Endothelial cell (in vitro differentiated cells): ENCODE data around the gene SLC8A1. TPM values are rescaled to one million over a fixed set of nuclear protein-coding genes. Genes with fewer than 3 reads are reported as not detected.

Experiments
- DNase-seq: peaks from one replicate; pipeline ENCODE4 v3.0.0; 2021; ENCODE audit warnings: low spot score
- H3K27ac Mint-ChIP-seq: one replicate; pipeline ENCODE4 v1.8.0; 2021; ENCODE audit warnings: mixed read lengths, inconsistent platforms; ENCODE audit not compliant: unreplicated experiment
- H3K27me3 Mint-ChIP-seq: one replicate; pipeline ENCODE4 v1.8.0; 2021; ENCODE audit warnings: mild to moderate bottlenecking, moderate library complexity, mixed read lengths, inconsistent platforms; ENCODE audit not compliant: unreplicated experiment
- H3K36me3 Mint-ChIP-seq: one replicate; pipeline ENCODE4 v1.8.0; 2021; ENCODE audit warnings: mild to moderate bottlenecking, low read depth, mixed read lengths, inconsistent platforms; ENCODE audit not compliant: unreplicated experiment
- H3K4me1 Mint-ChIP-seq: one replicate; pipeline ENCODE4 v1.8.0; 2021; ENCODE audit warnings: mild to moderate bottlenecking, mixed read lengths, inconsistent platforms; ENCODE audit not compliant: unreplicated experiment
- H3K4me3 Mint-ChIP-seq: one replicate; pipeline ENCODE4 v1.8.0; 2021; ENCODE audit warnings: mild to moderate bottlenecking, mixed read lengths, inconsistent platforms; ENCODE audit not compliant: unreplicated experiment
- H3K9me3 Mint-ChIP-seq: one replicate; pipeline ENCODE4 v1.8.0; 2021; ENCODE audit warnings: mixed read lengths, inconsistent platforms; ENCODE audit not compliant: unreplicated experiment
- total RNA-seq: library from RNA; stranded (reverse); fragmentation: NEBNext Ultra II Directional; extraction: Animal tissue kit (Norgen Biotek cat#: 25700); gene quantifications from one replicate; pipeline ENCODE4 v1.2.1, GENCODE V29; 2021; ENCODE audit not compliant: unreplicated experiment
- TF ChIP-seq, protein P1 (sequence below): fragments of 200-600 bp; sonication (generic); IDR thresholded peaks from one replicate; pipeline ENCODE4 v1.5.0; 2021; ENCODE audit warnings: antibody characterized with exemption; ENCODE audit not compliant: unreplicated experiment

Gene SLC8A1
- total RNA-seq, 1 donor from 2014 or later, result 0.80 TPM

DNA sequence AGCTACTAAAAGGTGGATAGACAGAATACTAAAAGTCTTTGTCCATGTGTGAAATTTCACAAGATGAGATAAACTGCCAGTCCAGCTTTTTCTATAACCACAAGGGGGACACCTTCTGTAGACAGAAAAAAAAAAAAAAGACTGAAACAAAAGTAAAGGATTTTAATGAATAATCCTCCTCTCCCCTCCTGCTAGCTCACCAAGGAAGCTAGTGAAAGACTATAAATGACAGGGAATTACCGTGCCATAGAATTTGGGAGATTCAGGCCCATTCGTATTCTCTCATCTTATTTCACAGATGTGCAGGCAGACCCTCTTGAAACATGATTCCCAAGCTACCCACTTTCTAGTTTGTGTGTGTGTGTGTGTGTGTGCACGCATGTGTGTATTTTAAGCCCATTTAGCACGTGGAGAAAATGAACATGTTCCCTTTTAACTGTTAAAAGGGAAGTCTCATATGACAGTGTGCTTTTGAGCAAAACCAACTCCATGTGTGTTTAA is 36.3 kb upstream of the SLC8A1 start:
- DNase-seq, result no peak
- TF ChIP-seq, protein P1, sequence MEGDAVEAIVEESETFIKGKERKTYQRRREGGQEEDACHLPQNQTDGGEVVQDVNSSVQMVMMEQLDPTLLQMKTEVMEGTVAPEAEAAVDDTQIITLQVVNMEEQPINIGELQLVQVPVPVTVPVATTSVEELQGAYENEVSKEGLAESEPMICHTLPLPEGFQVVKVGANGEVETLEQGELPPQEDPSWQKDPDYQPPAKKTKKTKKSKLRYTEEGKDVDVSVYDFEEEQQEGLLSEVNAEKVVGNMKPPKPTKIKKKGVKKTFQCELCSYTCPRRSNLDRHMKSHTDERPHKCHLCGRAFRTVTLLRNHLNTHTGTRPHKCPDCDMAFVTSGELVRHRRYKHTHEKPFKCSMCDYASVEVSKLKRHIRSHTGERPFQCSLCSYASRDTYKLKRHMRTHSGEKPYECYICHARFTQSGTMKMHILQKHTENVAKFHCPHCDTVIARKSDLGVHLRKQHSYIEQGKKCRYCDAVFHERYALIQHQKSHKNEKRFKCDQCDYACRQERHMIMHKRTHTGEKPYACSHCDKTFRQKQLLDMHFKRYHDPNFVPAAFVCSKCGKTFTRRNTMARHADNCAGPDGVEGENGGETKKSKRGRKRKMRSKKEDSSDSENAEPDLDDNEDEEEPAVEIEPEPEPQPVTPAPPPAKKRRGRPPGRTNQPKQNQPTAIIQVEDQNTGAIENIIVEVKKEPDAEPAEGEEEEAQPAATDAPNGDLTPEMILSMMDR, result peak; percentile 81
- Mint-ChIP-seq H3K27me3 (no peaks in the 10 kb centered on the region), H3K27ac (no peak overlapping the region), H3K36me3 (no peaks in the 10 kb centered on the region), H3K9me3 (no peaks in the 10 kb centered on the region), H3K4me3 (no peak overlapping the region), H3K4me1 (no peaks in the 10 kb centered on the region)

DNA sequence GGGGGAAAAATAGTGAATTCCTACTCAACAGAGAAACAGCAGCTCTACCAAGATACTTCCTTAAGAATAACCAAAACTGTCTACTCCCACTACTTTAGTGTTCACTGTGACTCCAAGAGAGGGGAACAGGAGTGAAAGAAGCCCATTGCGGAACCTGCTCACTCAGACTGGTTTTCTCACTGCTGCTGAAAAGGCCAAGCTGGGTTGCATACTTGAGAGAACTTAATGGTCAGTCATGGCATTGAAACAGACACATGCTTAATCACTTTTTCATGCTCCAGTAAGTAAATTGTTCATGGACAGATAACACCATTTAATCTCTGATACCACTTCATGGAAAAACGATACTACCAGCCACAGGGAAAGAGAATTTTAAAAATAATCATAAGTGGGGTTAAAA is 35.7 kb upstream of the SLC8A1 start:
- Mint-ChIP-seq H3K4me3 (no peak overlapping the region), H3K36me3 (no peaks in the 10 kb centered on the region), H3K4me1 (no peaks in the 10 kb centered on the region), H3K27ac (no peak overlapping the region), H3K9me3 (no peaks in the 10 kb centered on the region), H3K27me3 (no peaks in the 10 kb centered on the region)
- TF ChIP-seq, protein P1, result no peak
- DNase-seq, result no peak

- no peaks in the 10 kb centered on the region for H3K27me3 Mint-ChIP-seq
- TF ChIP-seq, protein P1, result no peak
- no peaks in the 10 kb centered on the region for H3K36me3 Mint-ChIP-seq
- no peak overlapping the region for H3K27ac Mint-ChIP-seq
- no peaks in the 10 kb centered on the region for H3K9me3 Mint-ChIP-seq
- no peak for DNase-seq
- no peaks in the 10 kb centered on the region for H3K4me1 Mint-ChIP-seq
- no peak overlapping the region for H3K4me3 Mint-ChIP-seq
Observed at GRCh38 chr2:40485854-40486253, 34.0 kb upstream of the SLC8A1 start.

DNA sequence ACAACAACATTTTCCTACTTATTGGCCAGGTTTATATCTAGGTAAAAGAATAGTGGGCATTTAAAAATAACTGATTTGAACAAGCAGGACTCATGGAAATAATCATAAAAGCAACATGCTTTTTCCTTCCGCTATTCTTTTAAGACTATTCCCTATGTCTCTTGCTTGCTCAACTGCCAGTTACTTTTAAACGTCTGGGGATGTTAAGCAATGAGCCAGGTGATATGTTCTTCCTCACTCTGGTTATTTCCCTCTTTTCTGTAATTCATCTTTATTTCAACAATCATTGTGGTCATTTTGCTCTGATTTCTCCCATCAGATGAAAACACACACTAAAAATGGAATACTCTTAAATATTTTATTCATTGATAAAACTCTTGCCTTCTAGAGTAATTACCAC is 33.4 kb upstream of the SLC8A1 start:
- H3K27me3 Mint-ChIP-seq, result no peaks in the 10 kb centered on the region
- no peak overlapping the region for H3K4me3 Mint-ChIP-seq
- H3K4me1 Mint-ChIP-seq, result no peaks in the 10 kb centered on the region
- no peak overlapping the region for H3K27ac Mint-ChIP-seq
- H3K9me3 Mint-ChIP-seq, result no peaks in the 10 kb centered on the region
- no peak for DNase-seq
- TF ChIP-seq, protein P1, result no peak
- no peaks in the 10 kb centered on the region for H3K36me3 Mint-ChIP-seq

DNA sequence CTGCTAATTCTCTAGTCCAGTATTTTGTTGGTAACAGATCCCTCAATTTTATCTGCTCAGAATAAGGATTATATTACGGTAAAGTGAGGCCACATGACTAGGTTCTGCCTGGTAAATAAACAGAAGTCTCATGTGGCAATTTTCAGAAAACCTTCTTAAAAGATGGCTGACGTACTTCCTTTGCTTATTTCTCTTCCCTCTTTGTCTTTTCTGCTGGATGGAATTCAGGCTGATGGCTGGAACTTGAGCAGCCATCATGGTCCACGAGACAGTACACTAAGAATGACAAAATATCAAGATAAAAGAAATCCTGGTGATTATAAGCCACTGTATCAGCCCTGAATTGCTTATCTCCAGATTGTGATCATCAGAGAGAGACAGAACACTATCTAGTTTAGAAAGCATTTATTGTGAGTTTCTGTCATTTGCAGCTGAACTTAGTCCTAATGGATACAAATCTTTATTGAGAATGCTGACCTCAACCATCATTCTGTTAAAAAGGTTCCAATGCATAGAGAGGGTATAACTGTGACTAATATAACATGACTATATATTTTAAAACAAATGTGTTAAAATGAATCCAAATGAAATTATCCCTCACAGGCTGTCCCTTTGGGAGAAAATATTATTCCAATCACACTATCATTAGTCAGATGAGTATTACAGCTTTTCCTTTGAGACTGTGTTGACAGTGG is 31.8 kb upstream of the SLC8A1 start:
- Mint-ChIP-seq H3K9me3 (no peaks in the 10 kb centered on the region), H3K4me3 (no peak overlapping the region), H3K4me1 (no peaks in the 10 kb centered on the region), H3K27me3 (no peaks in the 10 kb centered on the region), H3K36me3 (no peaks in the 10 kb centered on the region), H3K27ac (no peak overlapping the region)
- TF ChIP-seq, protein P1, result no peak
- no peak for DNase-seq
